ENCODE data around the gene GPSM3.
"Not testable (repeated sequence)": the region's sequence is repeated elsewhere in the genome, so short reads cannot be mapped to it uniquely, and the experiment has no call there.

The GPSM3 gene

GRCh38 chr6:32200711-32201475 is 8.4 kb upstream of the GPSM3 start:
- H3K9ac ChIP-seq (ENCODE audit: low read depth, low read length): no peak overlapping the region
- 94% methylated on average over 12 of the region's 13 CpGs for WGBS
- peaks cover 12% of the 10 kb centered on the region for H3K4me1 ChIP-seq (ENCODE audit: insufficient read depth, low read length)
- no peaks in the 10 kb centered on the region for H3K27me3 ChIP-seq (ENCODE audit: insufficient read depth, low read length)
- no peak overlapping the region for H3K4me3 ChIP-seq (ENCODE audit: low read length)
- no peak overlapping the region for H3K27ac ChIP-seq (ENCODE audit: low read depth, low read length)
- no peaks in the 10 kb centered on the region for H3K36me3 ChIP-seq (ENCODE audit: insufficient read depth, low read length)
- H3K9me3 ChIP-seq (ENCODE audit: insufficient read depth, low read depth, low read length): no peaks in the 10 kb centered on the region

GRCh38 chr6:32198866-32199265 is 6.4 kb upstream of the GPSM3 start:
- Histone ChIP-seq H3K9ac (ENCODE audit: low read depth, low read length) (no peak overlapping the region), H3K27ac (ENCODE audit: low read depth, low read length) (no peak overlapping the region), H3K36me3 (ENCODE audit: insufficient read depth, low read length) (no peaks in the 10 kb centered on the region), H3K4me3 (ENCODE audit: low read length) (no peak overlapping the region), H3K4me1 (ENCODE audit: insufficient read depth, low read length) (peaks cover 24% of the 10 kb centered on the region), H3K27me3 (ENCODE audit: insufficient read depth, low read length) (no peaks in the 10 kb centered on the region), H3K9me3 (ENCODE audit: insufficient read depth, low read depth, low read length) (no peaks in the 10 kb centered on the region)
- 92% methylated on average over 17 of the region's 17 CpGs for WGBS

- no peak overlapping the region for H3K4me3 ChIP-seq (ENCODE audit: low read length)
- WGBS: 84% methylated on average over 3 of the region's 3 CpGs
- H3K4me1 ChIP-seq (ENCODE audit: insufficient read depth, low read length): peaks cover 24% of the 10 kb centered on the region
- H3K27ac ChIP-seq (ENCODE audit: low read depth, low read length): no peak overlapping the region
- no peaks in the 10 kb centered on the region for H3K9me3 ChIP-seq (ENCODE audit: insufficient read depth, low read depth, low read length)
- H3K27me3 ChIP-seq (ENCODE audit: insufficient read depth, low read length): no peaks in the 10 kb centered on the region
- H3K36me3 ChIP-seq (ENCODE audit: insufficient read depth, low read length): no peaks in the 10 kb centered on the region
- no peak overlapping the region for H3K9ac ChIP-seq (ENCODE audit: low read depth, low read length)
These were observed 5.9 kb upstream of the GPSM3 start for GRCh38 chr6:32198345-32198696.

GRCh38 chr6:32196682-32197616 is 4.5 kb upstream of the GPSM3 start:
- Histone ChIP-seq H3K27me3 (ENCODE audit: insufficient read depth, low read length) (no peaks in the 10 kb centered on the region), H3K4me1 (ENCODE audit: insufficient read depth, low read length) (peaks cover 33% of the 10 kb centered on the region), H3K36me3 (ENCODE audit: insufficient read depth, low read length) (no peaks in the 10 kb centered on the region), H3K4me3 (ENCODE audit: low read length) (peak overlapping the region; percentile 86), H3K9ac (ENCODE audit: low read depth, low read length) (peak overlapping the region; percentile 96), H3K27ac (ENCODE audit: low read depth, low read length) (peak overlapping the region; percentile 99), H3K9me3 (ENCODE audit: insufficient read depth, low read depth, low read length) (no peaks in the 10 kb centered on the region)
- WGBS: 77% methylated on average over 28 of the region's 28 CpGs

GRCh38 chr6:32195902-32196681 is 3.6 kb upstream of the GPSM3 start:
- peak overlapping the region; percentile 99 for H3K27ac ChIP-seq (ENCODE audit: low read depth, low read length)
- peak overlapping the region; percentile 96 for H3K9ac ChIP-seq (ENCODE audit: low read depth, low read length)
- H3K4me3 ChIP-seq (ENCODE audit: low read length): peak overlapping the region; percentile 86
- peaks cover 36% of the 10 kb centered on the region for H3K4me1 ChIP-seq (ENCODE audit: insufficient read depth, low read length)
- H3K36me3 ChIP-seq (ENCODE audit: insufficient read depth, low read length): no peaks in the 10 kb centered on the region
- no peaks in the 10 kb centered on the region for H3K9me3 ChIP-seq (ENCODE audit: insufficient read depth, low read depth, low read length)
- under 1% methylated on average over 52 of the region's 58 CpGs for WGBS
- no peaks in the 10 kb centered on the region for H3K27me3 ChIP-seq (ENCODE audit: insufficient read depth, low read length)

GRCh38 chr6:32195652-32195901 is 3.1 kb upstream of the GPSM3 start:
- Histone ChIP-seq H3K4me3 (ENCODE audit: low read length) (peak overlapping the region; percentile 86), H3K36me3 (ENCODE audit: insufficient read depth, low read length) (no peaks in the 10 kb centered on the region), H3K9ac (ENCODE audit: low read depth, low read length) (no peak overlapping the region; the same call in 1 of the 2 replicates), H3K27ac (ENCODE audit: low read depth, low read length) (peak overlapping the region; percentile 99; the same call in 1 of the 2 replicates), H3K9me3 (ENCODE audit: insufficient read depth, low read depth, low read length) (no peaks in the 10 kb centered on the region), H3K27me3 (ENCODE audit: insufficient read depth, low read length) (no peaks in the 10 kb centered on the region), H3K4me1 (ENCODE audit: insufficient read depth, low read length) (peaks cover 42% of the 10 kb centered on the region)
- WGBS: under 1% methylated on average over 25 of the region's 25 CpGs

GRCh38 chr6:32194825-32195651 is 2.6 kb upstream of the GPSM3 start:
- H3K4me1 ChIP-seq (ENCODE audit: insufficient read depth, low read length): peaks cover 45% of the 10 kb centered on the region
- H3K27ac ChIP-seq (ENCODE audit: low read depth, low read length): peak overlapping the region; percentile 94
- H3K9me3 ChIP-seq (ENCODE audit: insufficient read depth, low read depth, low read length): no peaks in the 10 kb centered on the region
- WGBS: 17% methylated on average over 15 of the region's 15 CpGs
- H3K36me3 ChIP-seq (ENCODE audit: insufficient read depth, low read length): no peaks in the 10 kb centered on the region
- H3K27me3 ChIP-seq (ENCODE audit: insufficient read depth, low read length): no peaks in the 10 kb centered on the region
- H3K4me3 ChIP-seq (ENCODE audit: low read length): peak overlapping the region; percentile 61
- H3K9ac ChIP-seq (ENCODE audit: low read depth, low read length): peak overlapping the region; percentile 78

GRCh38 chr6:32194388-32194787 is 1.9 kb upstream of the GPSM3 start:
- H3K27ac ChIP-seq (ENCODE audit: low read depth, low read length): peak overlapping the region; percentile 94
- H3K4me1 ChIP-seq (ENCODE audit: insufficient read depth, low read length): peaks cover 45% of the 10 kb centered on the region
- WGBS: 93% methylated on average over 4 of the region's 4 CpGs
- H3K4me3 ChIP-seq (ENCODE audit: low read length): 0 out of 2 replicates have a peak overlapping the region, but pooled peaks have one; percentile 61
- no peaks in the 10 kb centered on the region for H3K27me3 ChIP-seq (ENCODE audit: insufficient read depth, low read length)
- no peaks in the 10 kb centered on the region for H3K9me3 ChIP-seq (ENCODE audit: insufficient read depth, low read depth, low read length)
- no peaks in the 10 kb centered on the region for H3K36me3 ChIP-seq (ENCODE audit: insufficient read depth, low read length)
- no peak overlapping the region for H3K9ac ChIP-seq (ENCODE audit: low read depth, low read length)

GRCh38 chr6:32193096-32193495 is 653 bp upstream of the GPSM3 start:
- Histone ChIP-seq H3K4me1 (ENCODE audit: insufficient read depth, low read length) (peaks cover 45% of the 10 kb centered on the region), H3K27ac (ENCODE audit: low read depth, low read length) (peak overlapping the region; percentile 62; the same call in 1 of the 2 replicates), H3K4me3 (ENCODE audit: low read length) (0 out of 2 replicates have a peak overlapping the region, but pooled peaks have one; percentile 28)
- not testable (repeated sequence) for H3K9ac ChIP-seq (ENCODE audit: low read depth, low read length); H3K27me3 ChIP-seq (ENCODE audit: insufficient read depth, low read length); H3K36me3 ChIP-seq (ENCODE audit: insufficient read depth, low read length); H3K9me3 ChIP-seq (ENCODE audit: insufficient read depth, low read depth, low read length)
- WGBS: 88% methylated on average over 9 of the region's 13 CpGs

Data from HUES64 (cell line).